ENCODE measurements around the gene TUT7. TPM values are rescaled to one million over a fixed set of nuclear protein-coding genes. Genes with fewer than 3 reads are reported as not detected.

TUT7 gene
- total RNA-seq, 1 experiment from 2014 or later = 17.2 TPM

GRCh38 chr9:86241216-86241615 is 113.0 kb downstream of the TUT7 start:
- H3K27me3 ChIP-seq (replicated peaks; ENCODE audit: control insufficient read depth, insufficient read depth, low read length) = no peaks in the 10 kb centered on the region
- TF ChIP-seq CTCF (IDR thresholded peaks at IDR 0.05; ENCODE audit: insufficient read depth in 1 of 2, low read depth in 1 of 2, low read length in 1 of 2, severe bottlenecking in 1 of 2, unreplicated experiment in 1 of 2) = no peak
- H3K4me1 Mint-ChIP-seq (ENCODE audit: low read depth, unreplicated experiment) = peaks cover 5% of the 10 kb centered on the region
- BruUV-seq (replicated peaks) = no TSS peak
- no peaks in the 10 kb centered on the region for H3K36me3 ChIP-seq (ENCODE audit: control insufficient read depth, insufficient read depth, low read length)
- H3K36me3 Mint-ChIP-seq (ENCODE audit: insufficient read depth, unreplicated experiment) = no peaks in the 10 kb centered on the region
- no peak overlapping the region for H3K27ac Mint-ChIP-seq (ENCODE audit: unreplicated experiment)
- no peaks in the 10 kb centered on the region for H3K27me3 Mint-ChIP-seq (ENCODE audit: insufficient read depth, unreplicated experiment)
- no peak overlapping the region for H3K4me3 ChIP-seq (ENCODE audit: low read depth, low read length)
- intact Hi-C loops (cut with micrococcal nuclease; ENCODE audit: unreplicated experiment) = loop anchor here (5.0 kb wide), 1 partner anchor 39 kb away; no protein-coding TSS in a partner anchor
- no peaks in the 10 kb centered on the region for H3K9me3 ChIP-seq
- no peaks in the 10 kb centered on the region for H3K9me3 Mint-ChIP-seq (ENCODE audit: unreplicated experiment)
- CTCF ChIA-PET = interaction anchor here (1.2 kb wide), 1 partner anchor 39 kb away, joined by 3 read pairs; no protein-coding TSS in a partner anchor
- POLR2A ChIA-PET = no interaction called here
- no peaks in the 10 kb centered on the region for H3K4me1 ChIP-seq
- no peak overlapping the region for H3K4me3 Mint-ChIP-seq (ENCODE audit: unreplicated experiment)
- no peak for DNase-seq

GRCh38 chr9:86238861-86239770 is 115.1 kb downstream of the TUT7 start:
- TF ChIP-seq CTCF (IDR thresholded peaks at IDR 0.05; ENCODE audit: insufficient read depth in 1 of 2, low read depth in 1 of 2, low read length in 1 of 2, severe bottlenecking in 1 of 2, unreplicated experiment in 1 of 2) = no peak
- H3K9me3 Mint-ChIP-seq (ENCODE audit: unreplicated experiment) = no peaks in the 10 kb centered on the region
- Histone ChIP-seq H3K9me3 (no peaks in the 10 kb centered on the region), H3K27me3 (replicated peaks; ENCODE audit: control insufficient read depth, insufficient read depth, low read length) (no peaks in the 10 kb centered on the region), H3K4me3 (ENCODE audit: low read depth, low read length) (no peak overlapping the region), H3K36me3 (ENCODE audit: control insufficient read depth, insufficient read depth, low read length) (no peaks in the 10 kb centered on the region), H3K4me1 (no peaks in the 10 kb centered on the region)
- ChIA-PET CTCF (interaction anchor here (2.3 kb wide), 1 partner anchor 37 kb away, joined by 6 read pairs; no protein-coding TSS in a partner anchor), POLR2A (interaction anchor here (0.7 kb wide), 1 partner anchor 149 kb away, joined by 3 read pairs; no protein-coding TSS in a partner anchor)
- DNase-seq = no peak
- no peaks in the 10 kb centered on the region for H3K27me3 Mint-ChIP-seq (ENCODE audit: insufficient read depth, unreplicated experiment)
- H3K36me3 Mint-ChIP-seq (ENCODE audit: insufficient read depth, unreplicated experiment) = no peaks in the 10 kb centered on the region
- no TSS peak for BruUV-seq (replicated peaks)
- intact Hi-C loops (cut with micrococcal nuclease; ENCODE audit: unreplicated experiment) = no loop called here
- no peak overlapping the region for H3K4me3 Mint-ChIP-seq (ENCODE audit: unreplicated experiment)
- H3K4me1 Mint-ChIP-seq (ENCODE audit: low read depth, unreplicated experiment) = peaks cover 5% of the 10 kb centered on the region
- H3K27ac Mint-ChIP-seq (ENCODE audit: unreplicated experiment) = no peak overlapping the region

Other genes with a start within 250 kb of the TUT7 start
- 0.21 TPM in 1 of 2 replicates, not detected in the other for gene C9orf153, start 94.8 kb downstream of the TUT7 start, total RNA-seq (2022)
- 11.2 and 12.8 TPM in 2 replicates for gene ISCA1, start 71.9 kb downstream of the TUT7 start, total RNA-seq (2022)

Measured in Caco-2 (cell line).